HG02588 (cell line): ENCODE measurements around the gene GNAT1.

Experiments
- ATAC-seq: cut with Tn5 transposase; IDR thresholded peaks from one replicate; pipeline ENCODE4 v1.9.1; 2021; ENCODE audit warnings: mild to moderate bottlenecking, moderate library complexity; ENCODE audit not compliant: unreplicated experiment

The GNAT1 gene

DNA sequence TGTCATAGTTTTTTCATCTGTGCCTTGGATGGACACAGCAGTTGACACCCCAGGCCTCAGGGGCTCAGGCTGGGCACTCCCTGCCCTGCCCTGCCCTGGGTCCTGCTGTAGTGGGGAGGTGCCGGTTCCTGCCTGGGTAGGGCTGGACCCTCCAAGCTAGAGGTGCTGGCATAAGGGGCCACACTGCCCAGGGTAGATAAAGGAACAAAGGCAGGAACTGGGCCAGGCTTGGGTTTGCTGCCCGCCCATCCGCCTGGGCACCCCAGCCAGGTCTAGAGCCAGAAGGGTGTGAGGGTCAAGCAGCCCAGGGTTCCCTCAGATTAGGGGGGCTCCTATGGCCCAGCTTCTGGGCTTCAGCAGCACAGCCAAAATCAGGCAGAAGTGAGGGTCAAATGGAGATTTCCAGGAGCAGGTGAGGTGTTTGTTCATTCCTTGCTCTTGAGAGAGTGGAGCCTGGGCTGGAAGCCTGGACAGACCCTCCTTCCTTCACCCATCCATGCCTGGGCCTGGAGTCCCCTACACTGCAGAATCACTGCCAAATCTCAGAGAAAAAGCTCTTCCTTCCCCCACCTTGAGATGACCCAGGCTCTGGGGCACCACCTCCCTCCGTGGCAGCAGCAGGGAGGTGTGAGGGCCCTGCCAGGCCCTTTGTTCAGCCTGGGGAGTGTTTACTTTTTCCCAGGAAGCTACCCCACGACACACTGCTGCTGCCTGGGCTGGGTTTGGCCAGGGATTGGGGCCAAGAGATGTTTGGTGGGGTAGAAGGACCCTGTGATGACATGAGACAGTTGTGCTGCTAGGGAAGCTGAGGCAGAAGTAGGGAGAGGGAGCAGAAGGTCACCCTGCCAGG, 29.2 kb upstream of the GNAT1 start:
- ATAC-seq: no peak

DNA sequence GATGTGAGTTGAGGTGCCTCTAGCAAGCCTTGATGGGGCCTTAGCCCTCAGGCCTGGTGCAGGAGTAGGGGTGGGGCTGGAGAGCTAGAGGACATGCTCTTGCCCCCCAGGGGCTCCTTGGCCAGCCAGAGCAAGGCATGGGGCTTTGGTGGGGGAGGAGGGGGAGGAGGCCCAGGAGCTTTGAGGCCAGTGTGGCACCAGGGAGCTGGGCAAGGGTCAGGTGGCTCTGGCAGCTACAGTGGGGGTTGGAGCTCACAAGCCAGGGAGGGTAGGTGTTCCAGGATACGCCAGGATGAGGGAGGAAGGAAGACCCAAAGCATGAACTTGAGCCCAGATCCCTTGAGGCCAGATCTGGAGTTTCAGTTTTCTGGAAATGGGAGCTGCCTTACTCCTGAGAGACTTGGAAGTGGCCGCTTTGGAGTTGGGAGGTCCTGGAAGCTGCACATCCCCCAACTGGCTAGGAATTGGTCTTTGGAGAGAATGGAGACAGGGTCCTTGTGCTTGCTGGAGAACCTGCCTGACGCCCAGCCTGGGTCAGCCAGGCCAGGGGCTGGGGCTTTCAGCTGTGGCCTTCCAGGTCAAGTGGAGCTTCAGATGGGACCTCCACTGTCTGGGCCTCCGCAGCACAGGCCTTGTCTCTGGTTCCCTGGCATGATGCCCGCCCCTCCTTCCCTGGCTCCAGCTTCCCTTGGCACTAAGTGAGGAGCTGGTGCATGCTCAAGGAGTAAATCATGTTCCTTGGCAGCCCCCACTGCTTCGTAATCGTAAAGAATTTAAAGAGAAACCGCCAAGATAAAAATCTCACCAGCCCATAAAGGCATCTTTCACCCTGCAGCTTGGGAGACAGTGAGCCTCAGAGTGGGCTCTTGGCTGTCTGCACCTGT, 27.6 kb upstream of the GNAT1 start:
- ATAC-seq: no peak

DNA sequence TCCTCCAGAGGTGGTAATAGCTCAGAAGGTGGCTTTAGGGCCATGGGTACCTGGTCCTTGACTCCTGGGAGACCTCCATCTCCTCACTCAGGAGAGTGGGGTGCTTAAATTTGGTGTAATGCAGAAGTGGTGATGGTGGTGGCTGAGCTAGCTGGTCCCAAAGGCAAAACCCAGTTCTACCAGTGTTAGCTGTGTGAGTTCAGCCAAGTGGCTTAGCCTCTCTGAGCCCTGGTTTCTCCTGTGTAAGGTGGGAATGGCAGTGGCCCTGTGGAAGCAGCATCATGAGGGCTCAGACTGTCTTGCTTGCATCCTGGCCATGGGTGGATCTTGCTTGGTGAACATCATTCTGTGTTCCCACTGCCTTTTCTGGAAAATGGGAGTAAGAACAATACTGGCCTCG, 26.9 kb upstream of the GNAT1 start:
- no peak for ATAC-seq

DNA sequence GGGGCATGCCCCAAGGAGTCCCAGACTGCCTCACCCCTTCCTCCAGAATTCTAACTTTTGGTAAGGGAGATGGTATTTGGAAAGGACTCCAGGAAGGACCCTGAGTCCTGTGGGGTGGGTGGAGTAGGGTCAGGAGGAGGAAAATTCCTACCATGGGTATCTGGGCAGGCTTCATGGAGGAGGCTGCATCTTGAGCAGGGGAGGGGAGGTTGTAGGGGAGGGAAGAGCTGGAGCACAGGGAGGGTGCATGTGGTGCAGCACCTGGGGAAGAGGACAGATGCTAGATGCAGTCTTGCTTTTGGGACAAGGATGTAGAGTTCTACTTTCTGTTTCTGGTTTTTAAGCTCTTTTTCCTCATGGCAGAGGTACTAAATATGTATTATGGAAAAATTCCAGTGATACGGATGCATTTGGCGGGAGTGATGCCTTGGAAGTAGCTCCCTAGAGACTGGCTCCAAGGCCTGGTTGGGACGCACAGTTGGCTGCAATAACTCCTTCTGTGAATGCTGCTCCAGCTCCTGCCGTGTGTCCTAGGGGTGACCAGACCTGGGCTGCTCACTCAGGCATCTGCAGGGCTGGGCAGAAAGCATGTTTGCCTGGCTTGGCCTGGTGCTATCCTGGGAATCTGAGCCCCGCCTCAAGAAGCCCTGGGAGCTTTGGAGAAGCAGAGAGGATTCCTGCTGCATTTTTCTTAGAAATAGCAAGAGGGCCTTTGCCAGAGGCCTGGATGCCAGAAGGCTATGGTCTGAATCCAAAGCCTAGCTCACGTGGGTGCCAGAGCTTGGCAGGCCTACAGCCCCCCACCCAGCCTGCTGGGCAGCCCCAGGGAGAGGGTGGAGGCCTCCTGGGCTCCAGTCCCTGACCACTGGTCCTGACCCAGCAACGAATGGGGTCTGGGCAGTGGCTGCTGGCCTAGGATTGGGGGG, 26.2 kb upstream of the GNAT1 start:
- no peak for ATAC-seq

DNA sequence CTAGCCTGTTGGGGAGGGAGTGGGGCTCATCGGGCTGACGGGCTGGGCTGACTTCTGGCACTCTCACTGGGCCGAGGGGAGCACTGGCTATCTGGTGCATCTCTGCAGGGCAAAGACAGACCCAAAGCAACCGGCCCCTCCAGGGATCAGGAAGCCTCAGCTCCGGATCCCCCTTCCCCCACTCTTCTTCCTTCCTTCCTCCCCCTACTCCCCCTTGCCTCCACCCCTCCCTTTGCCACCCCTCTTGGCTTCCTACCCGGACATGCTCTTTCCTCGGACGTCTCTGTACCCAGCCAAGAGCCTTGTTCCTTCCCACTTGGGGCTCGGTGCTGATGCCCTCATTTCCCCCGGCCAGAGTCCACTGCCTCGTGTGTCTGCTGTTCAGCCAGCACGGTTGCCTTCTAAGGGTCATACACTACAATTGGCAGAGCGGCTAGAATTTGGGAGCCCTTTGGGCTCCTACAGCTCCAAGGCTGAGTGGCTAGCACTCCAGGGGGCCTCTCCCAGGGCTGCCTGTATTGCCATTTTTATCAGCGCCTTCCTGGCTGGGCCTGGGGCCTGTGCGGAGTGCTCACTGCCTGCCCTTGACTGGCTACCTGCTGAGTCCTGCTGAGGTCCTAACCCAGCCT, 25.4 kb upstream of the GNAT1 start:
- no peak for ATAC-seq

DNA sequence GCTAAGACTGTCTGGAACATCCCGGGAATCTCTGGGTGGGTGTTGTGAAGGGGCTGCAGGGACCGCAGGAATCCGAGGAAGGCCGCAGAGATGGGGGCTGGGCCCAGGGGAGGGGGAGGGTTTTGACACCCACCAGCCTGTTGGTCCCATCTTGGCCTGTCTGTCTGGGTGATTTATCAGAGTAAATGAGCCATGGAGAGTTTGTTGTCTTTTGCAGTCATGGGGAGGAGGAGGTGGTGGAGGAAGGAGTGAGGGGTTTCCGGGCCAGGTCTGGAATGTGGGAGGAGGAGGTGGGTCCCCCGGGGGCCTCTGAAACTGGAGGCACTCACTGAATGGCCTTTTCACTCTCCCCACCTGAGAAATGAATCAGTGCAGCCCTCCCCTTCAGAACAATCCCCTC, 24.8 kb upstream of the GNAT1 start:
- no peak for ATAC-seq

DNA sequence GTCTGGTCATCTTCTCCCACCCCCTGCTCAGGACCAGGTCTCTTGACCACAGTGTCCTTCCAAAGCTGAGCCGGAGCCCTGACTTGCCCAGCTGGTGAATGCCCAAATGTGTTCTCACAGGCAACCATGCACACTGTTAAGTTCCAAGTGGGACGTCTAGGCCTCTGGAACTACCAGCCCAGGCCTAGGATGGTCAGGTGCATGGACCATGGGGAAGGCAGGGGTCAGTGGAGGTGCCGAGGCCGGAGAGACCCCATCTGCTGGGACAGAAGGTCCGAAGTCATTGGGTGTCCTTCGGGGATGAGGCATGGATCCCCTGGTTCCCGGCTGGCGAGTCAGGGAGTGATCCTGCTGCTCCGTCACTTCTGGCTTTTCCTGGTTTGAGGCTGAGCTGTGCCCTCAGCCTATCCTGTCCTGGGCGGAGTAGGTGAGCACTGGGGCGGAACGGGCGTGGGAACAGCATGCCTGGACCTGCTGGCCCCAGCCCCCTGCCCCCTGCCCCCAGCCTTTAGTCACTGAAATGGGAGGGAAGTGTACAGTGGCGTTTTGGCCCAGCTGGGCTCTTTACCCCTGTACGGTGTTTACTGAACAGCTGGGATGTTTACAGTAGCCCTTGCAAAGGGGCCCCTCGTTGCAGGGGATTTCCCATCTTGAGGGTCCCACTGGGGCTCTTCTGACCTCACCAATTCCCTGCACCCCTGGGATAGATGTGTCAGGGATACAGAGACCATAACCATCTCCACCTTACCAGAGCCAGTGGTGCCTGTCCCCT, 24.2 kb upstream of the GNAT1 start:
- no peak for ATAC-seq

DNA sequence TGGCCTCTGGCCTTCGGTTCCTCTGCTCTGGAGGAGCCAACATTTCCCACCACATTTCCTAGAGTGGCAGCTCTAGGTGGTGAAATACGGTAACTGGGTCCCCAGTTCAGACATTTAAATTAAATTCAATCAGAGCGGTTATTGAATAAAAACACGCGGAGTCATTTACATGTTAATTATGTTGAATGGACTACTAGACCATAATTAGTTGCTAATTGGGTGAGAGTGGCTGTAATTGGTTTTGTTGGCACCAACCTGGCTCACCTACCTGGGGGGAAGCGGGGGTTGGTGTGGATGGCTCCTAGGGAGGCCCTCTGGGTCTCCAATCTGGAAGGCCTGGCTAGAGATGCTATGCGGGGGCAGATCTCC, 23.6 kb upstream of the GNAT1 start:
- ATAC-seq: no peak

DNA sequence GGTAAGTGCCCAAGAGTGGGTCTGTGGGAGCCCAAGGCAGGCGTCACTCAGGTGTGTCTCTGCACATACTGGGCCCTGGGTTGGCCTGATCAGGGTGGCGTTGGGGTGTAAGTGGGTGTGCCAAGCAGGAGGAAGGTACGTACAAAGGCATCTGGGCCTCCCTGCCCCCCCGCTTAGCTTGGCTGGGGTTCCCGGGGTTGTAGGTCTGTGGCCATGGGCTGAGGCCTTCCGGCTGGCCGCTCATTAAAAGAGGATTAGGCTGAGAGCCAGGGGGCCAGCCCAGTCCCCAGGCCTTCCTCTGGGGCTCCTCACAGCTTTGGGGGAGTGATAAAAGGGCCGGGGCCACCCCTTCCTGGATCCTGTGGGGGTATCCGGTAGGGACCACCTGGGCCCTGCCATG, 23.0 kb upstream of the GNAT1 start:
- ATAC-seq: no peak

DNA sequence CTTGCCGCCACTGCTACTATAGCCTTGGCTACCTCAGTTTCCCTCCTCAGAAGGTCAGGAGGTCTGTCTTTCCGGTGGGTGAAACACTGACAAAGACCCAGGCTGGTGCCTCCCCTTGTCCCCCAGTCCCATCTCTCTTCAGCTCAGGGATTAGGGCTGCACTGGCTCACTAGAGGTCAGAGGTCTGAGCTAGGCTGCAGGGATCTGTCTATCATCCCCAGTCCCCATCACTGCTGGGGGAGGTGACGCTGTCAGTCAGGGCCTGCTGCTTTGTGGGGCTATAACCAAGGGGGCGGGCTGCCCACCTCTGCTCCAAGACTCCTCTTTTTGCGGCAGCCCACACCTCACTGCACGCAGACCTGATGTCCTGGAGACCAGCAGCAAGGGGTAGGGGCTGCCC, 22.6 kb upstream of the GNAT1 start:
- ATAC-seq: no peak

DNA sequence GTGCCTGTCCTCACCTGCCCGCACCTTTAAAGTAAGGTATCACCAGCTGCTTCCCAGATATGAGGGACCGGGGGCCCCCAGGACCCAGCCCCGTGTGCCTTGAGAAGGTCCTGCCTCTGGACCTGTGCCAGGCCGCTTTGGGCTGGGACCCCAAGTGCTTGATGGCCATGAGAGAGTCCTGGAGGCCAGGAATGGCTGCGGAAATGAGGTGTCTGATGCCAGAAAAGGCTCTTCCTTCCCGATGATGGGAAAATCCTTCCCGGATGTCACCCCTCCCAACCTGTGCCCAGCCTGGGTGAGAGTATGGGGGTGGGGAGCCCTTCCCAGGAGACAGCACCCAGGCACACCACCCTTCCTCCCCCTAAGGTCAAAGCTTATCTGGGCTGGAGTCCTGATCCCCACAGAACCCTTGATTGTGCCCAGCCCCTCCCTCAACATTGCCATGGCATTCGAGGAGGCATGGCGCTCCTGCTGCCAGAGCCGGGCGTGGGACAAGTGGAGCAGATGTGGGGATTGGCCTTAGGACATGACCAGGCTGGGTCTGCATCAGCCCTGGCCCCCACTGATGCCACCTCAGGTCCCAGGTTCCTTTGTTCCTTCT, 22.1 kb upstream of the GNAT1 start:
- no peak for ATAC-seq

DNA sequence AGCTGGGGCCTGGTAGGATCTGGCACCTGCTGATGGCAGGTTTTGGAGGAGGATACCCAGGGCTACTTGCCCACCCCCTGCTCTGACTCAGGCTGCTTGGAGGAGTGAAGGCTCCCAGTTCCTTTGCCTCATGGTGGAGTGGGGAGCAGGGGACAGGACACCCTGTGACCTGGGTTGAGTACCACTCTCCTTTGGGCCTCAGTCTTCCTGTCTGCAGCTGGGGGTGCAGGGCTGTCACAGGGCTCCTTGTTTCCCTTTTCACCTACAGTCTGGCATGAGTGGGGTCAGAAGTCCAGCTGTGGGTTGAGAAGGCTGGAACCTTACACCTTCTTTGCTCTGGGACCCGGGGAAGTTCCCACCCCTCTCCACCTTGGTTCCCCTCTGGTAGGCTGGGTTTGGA, 21.6 kb upstream of the GNAT1 start:
- no peak for ATAC-seq

DNA sequence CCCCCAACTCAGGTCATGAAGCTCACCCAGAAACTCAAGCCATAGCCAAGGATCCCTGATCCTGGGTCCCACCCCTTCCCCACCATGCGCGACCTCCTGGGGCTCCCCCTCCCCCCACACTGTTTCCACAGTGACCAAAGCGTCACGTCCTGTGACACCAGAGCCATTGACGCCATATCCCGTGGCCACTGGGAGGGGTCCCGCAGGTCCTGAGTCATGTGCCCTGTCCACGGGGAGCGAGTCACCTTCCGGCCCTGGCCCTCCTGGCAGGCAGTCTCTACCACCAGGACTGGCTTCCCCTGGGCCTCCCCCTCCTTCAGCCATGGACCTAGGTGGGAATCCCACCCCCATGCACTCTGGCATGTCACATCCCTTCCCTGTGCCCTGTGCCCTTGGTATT, 20.7 kb upstream of the GNAT1 start:
- no peak for ATAC-seq

DNA sequence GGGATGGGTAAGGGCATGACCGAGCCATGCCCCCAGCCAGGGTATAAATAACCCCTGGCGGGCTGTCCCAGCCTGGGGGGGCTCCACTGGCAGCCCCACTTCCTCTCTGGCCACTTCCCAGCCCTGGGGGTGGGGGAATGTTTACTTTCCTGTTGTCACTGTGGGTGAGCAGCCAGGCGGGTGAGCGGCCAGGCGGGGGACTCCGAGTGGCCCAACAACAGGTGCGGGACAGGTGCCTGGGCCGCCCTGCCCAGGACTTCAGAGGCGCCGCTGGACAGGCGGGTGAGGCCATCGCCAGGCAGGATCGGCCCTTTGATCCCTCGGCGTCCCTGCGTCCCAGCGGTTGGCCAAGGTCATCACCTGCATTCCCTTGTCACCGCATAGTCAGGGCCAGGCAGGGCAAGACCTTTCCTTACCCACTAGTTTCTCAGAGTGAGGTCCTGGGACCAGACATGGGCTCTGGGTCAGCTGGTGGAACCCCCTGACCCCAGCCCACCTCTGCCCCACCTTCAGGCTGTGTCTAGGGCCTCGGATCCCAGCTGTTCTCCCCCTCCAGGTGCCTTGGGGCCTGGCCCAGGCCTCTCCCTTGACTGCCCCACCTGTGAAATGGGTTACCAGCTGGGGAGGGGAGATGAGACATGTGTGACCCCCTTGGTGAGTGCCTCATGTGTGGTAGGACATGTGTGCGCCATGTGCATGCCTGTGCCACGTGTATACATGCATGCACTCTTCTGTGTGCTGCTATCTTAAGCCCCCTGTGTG, 19.7 kb upstream of the GNAT1 start:
- no peak for ATAC-seq

DNA sequence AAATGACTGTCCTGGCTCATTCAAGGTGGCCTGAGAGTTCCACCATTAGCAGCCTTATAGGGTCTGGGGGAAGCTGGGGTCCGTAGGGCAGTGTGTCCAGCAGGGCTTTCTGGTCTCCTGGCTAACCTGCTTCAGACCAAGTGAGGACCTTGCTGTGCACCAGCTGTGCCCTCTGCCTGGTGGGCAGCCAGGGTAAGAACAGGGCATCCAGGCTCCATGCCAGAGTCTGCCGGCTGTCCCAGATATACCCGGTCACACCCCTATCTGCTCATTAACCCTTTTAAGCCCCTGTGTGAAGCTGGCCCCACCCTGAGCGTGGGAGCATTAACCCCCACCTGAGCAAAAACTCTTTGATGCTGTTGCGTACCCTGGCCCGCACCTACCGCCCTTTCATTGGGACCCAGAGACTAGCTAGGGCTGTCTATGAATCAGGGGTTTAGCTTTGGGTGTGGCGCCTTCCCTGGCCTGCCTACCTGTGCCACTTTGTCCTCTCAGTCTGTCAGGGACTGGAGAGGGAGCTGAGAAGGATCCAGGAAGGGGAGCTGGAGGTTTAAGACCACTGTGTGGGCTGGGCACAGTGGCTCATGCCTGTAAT, 18.7 kb upstream of the GNAT1 start:
- no peak for ATAC-seq

DNA sequence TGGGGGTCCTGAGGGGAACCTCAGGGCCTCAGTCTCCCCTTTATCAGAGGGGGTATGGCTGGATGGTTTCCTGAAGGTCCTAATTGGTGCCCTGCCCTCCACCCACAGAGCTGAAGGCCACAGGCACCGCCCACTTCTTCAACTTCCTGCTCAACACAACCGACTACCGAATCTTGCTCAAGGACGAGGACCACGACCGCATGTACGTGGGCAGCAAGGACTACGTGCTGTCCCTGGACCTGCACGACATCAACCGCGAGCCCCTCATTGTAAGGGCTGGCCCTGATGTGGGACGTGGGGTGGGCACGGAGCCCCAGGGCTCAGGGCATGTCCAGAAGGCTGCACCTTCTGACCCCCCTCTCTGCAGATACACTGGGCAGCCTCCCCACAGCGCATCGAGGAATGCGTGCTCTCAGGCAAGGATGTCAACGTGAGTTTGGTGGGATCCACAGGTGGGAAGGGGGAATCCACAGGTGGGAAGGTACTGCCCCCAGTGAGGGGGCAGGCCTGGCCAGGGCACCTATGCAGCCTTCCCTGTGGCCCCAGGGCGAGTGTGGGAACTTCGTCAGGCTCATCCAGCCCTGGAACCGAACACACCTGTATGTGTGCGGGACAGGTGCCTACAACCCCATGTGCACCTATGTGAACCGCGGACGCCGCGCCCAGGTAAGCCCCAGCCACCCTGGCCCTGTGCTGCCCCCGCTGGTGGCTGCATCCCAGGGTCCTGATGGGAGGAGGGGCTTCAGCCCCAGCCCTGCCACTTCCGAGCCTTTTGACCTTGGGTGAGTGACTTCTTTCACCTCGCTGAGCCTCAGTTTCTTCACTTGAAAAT, 17.5 kb upstream of the GNAT1 start:
- ATAC-seq: no peak

DNA sequence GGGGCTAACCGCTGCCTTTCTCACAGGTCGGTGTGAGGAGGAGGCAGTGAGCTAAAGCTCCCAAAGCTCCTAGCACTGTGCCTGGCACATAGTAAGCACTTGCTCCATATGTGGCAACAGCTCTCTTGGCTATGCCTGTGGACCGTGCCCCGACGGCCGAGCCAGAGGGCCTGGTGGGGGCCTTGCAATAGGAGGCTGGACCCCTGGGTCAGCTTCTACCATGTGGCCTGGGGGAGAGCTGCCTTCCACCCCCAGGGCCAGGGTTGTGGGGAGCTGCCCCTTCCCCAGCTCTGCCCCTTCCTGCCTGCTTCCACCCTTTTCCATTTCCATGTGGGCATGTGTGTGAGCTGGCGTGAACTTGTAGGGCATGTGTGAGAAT, 16.9 kb upstream of the GNAT1 start:
- no peak for ATAC-seq
